K562 (cell line): ENCODE data around the gene HOXC10. TPM values are rescaled to one million over a fixed set of nuclear protein-coding genes. Genes with fewer than 3 reads are reported as not detected.

Source experiments
- ATAC-seq: fragments of 200-7000 bp; cut with Tn5 transposase; 3 replicates; pipeline ENCODE4 v1.9.1; 2020; ENCODE audit warnings: moderate library complexity
- BruUV-seq: library from RNA; stranded (reverse); fragments of 400-500 nt; replicated peaks from 2 replicates; lab custom pipeline; 2021; lab: Mats Ljungman, UMichigan
- CTCF ChIA-PET: fragments of 300-600 bp; formaldehyde crosslinking; extraction: SDS; loops from one replicate; lab custom pipeline; 2021; ENCODE audit warnings: low intra/inter-chr PET ratio; lab: Yijun Ruan, JAX
- POLR2A ChIA-PET: fragments of 300-600, 350-650 bp; sonication (Branson Sonifier 250); formaldehyde crosslinking; extraction: SDS; loops from one replicate; lab custom pipeline; 2021; ENCODE audit warnings: antibody characterized with exemption, inconsistent platforms; lab: Yijun Ruan, JAX
- DNase-seq, 4 experiments: peaks; one replicate each; pipeline versions ENCODE4 v3.0.0 to v3.0.0-alpha.2; 2011 to 2018; ENCODE audit warnings: low spot score in 3 of 4, mixed read lengths in 3 of 4; ENCODE audit errors: extremely low read depth in 1 of 4
- FAIRE-seq: peaks from 2 replicates; lab custom pipeline; 2011; peaks lifted over from hg19 to GRCh38; lab: Jason Lieb, UNC
- H2AFZ ChIP-seq: 2 replicates; pipeline ENCODE4 v1.6.0; 2011; ENCODE audit warnings: low read depth, low read length, control low read depth, inconsistent platforms
- H3K27ac ChIP-seq: fragments of 200-600 bp; 3 replicates; pipeline ENCODE4 v1.8.0; 2011; ENCODE audit warnings: low read depth, mild to moderate bottlenecking, control low read depth, inconsistent platforms, low read length, moderate library complexity, mixed read lengths; ENCODE audit errors: extremely low read depth
- H3K27me3 ChIP-seq, 2 experiments: fragments of 300-600 bp in 1 of 2; 2 replicates in 1 of 2; 3 replicates in 1 of 2; pipeline versions ENCODE4 v1.6.0 to v1.8.0; 2011; ENCODE audit warnings: inconsistent platforms in 2 of 2, low read length in 2 of 2, mild to moderate bottlenecking in 1 of 2, mixed read lengths in 1 of 2, moderate library complexity in 1 of 2; ENCODE audit not compliant: control insufficient read depth in 2 of 2, insufficient read depth in 2 of 2
- H3K36me3 ChIP-seq: fragments of 300-600 bp; 3 replicates; pipeline ENCODE4 v1.8.0; 2011; ENCODE audit warnings: mild to moderate bottlenecking, low read length, inconsistent platforms; ENCODE audit not compliant: control insufficient read depth, insufficient read depth
- H3K4me1 ChIP-seq, 2 experiments: fragments of 200-600 bp in 1 of 2; replicated peaks in 1 of 2; 2 replicates in 1 of 2; 3 replicates in 1 of 2; pipeline versions ENCODE4 v1.5.1 to v1.8.0; 2011; ENCODE audit warnings: inconsistent platforms in 2 of 2, low read length in 2 of 2, mild to moderate bottlenecking in 1 of 2, mixed read lengths in 1 of 2, moderate library complexity in 1 of 2; ENCODE audit not compliant: control insufficient read depth in 2 of 2, insufficient read depth in 2 of 2
- H3K4me2 ChIP-seq: 2 replicates; pipeline ENCODE4 v1.6.1; 2011; ENCODE audit warnings: low read length, control low read depth, inconsistent platforms, mixed read lengths; ENCODE audit not compliant: insufficient read depth
- H3K4me3 ChIP-seq: fragments of 200-600 bp; sonication (generic), shearing (Covaris generic); 2 replicates; pipeline ENCODE4 v1.5.1; 2016; ENCODE audit warnings: control low read depth, inconsistent platforms
- H3K79me2 ChIP-seq: fragments of 200-600 bp; 3 replicates; pipeline ENCODE4 v1.8.0; 2011; ENCODE audit warnings: low read length, inconsistent platforms; ENCODE audit not compliant: control insufficient read depth, insufficient read depth
- H3K9ac ChIP-seq, 2 experiments: 2 replicates each; pipeline versions ENCODE4 v1.6.0 to v1.6.1; 2011; ENCODE audit warnings: low read depth in 2 of 2, low read length in 2 of 2, control low read depth in 1 of 2, inconsistent platforms in 1 of 2, mild to moderate bottlenecking in 1 of 2, mixed read lengths in 1 of 2; ENCODE audit not compliant: insufficient read depth in 1 of 2
- H3K9me1 ChIP-seq: one replicate; pipeline ENCODE4 v1.6.0; 2011; ENCODE audit warnings: inconsistent platforms, mild to moderate bottlenecking, low read length, moderate library complexity; ENCODE audit not compliant: control insufficient read depth, insufficient read depth
- H3K9me3 ChIP-seq: replicated peaks from 2 replicates; pipeline ENCODE4 v1.5.1; 2011; ENCODE audit warnings: low read depth, low read length, inconsistent platforms; ENCODE audit not compliant: control insufficient read depth, insufficient read depth
- H4K20me1 ChIP-seq: replicated peaks from 2 replicates; pipeline ENCODE4 v1.6.1; 2011; ENCODE audit warnings: low read length, inconsistent platforms, mixed read lengths; ENCODE audit not compliant: control insufficient read depth, insufficient read depth
- CBFB ChIP-seq: sonication (generic); formaldehyde crosslinking; IDR thresholded peaks from 2 replicates; pipeline ENCODE4 v1.4.0; 2020; ENCODE audit warnings: mild to moderate bottlenecking, missing genetic modification reagents
- CXXC5 ChIP-seq: fragments of 250-450 bp; sonication (Bioruptor Pico); IDR thresholded peaks from 2 replicates; pipeline ENCODE4 v1.8.0; 2022; ENCODE audit warnings: inconsistent platforms, mild to moderate bottlenecking, moderate library complexity
- EP400 ChIP-seq: fragments of 450-650 bp; IDR thresholded peaks from 2 replicates; pipeline ENCODE4 v1.6.1; 2017; ENCODE audit warnings: antibody characterized with exemption, mild to moderate bottlenecking, moderate library complexity
- JUN ChIP-seq, 2 experiments: sonication (generic) in 1 of 2; formaldehyde crosslinking in 1 of 2; IDR thresholded peaks; 2 replicates each; pipeline versions ENCODE4 v1.6.1 to v1.8.0; 2012 to 2022; ENCODE audit warnings: borderline replicate concordance in 2 of 2, mild to moderate bottlenecking in 2 of 2, improper control_type of control experiment in 1 of 2, low read depth in 1 of 2, low read length in 1 of 2, missing genetic modification reagents in 1 of 2
- REST ChIP-seq, 2 experiments: fragments of 450-650 bp; formaldehyde crosslinking in 1 of 2; IDR thresholded peaks; 2 replicates each; pipeline versions ENCODE4 v1.4.0 to v1.6.1; 2014 to 2020; ENCODE audit warnings: mild to moderate bottlenecking in 2 of 2, borderline replicate concordance in 1 of 2, low read depth in 1 of 2
- ZBTB2 ChIP-seq: fragments of 450-650 bp; IDR thresholded peaks from 2 replicates; pipeline ENCODE4 v1.6.1; 2016; ENCODE audit warnings: antibody characterized with exemption
- WGBS: fragments of 100-300 bp; shearing (Covaris generic); methylation state at CpG from one replicate; pipeline ENCODE4 v1.1.6; 2016; ENCODE audit warnings: low coverage, mixed read lengths; ENCODE audit not compliant: insufficient coverage; ENCODE audit errors: missing lambda C conversion rate; 5-methylcytosine and 5-hydroxymethylcytosine counted together
- in situ Hi-C: fragments of 300-500 bp; cut with MboI; formaldehyde crosslinking; loops from 4 replicates; pipeline ENCODE4 v1.15.0; 2018; ENCODE audit warnings: inconsistent platforms, mixed read lengths
- intact Hi-C: fragments of 100-400 bp; cut with micrococcal nuclease; formaldehyde crosslinking; loops from 2 replicates; pipeline ENCODE4 v1.14.2; 2022
- polyA plus RNA-seq, 8 experiments: library from polyadenylated mRNA; depleted of rRNA in 4 of 8; stranded (reverse) in 5 of 8; unstranded in 3 of 8; fragments of >200 nt; fragmentation: Nextera tagmentation in 2 of 8; fragmentation: Illumina TruSeq in 1 of 8; extraction: Ambion mirVana in 2 of 8; extraction: Trizol in 1 of 8; gene quantifications; 2 replicates each; pipeline versions ENCODE4 v1.2.1 to v1.2.3, GENCODE V29; 2011 to 2014; ENCODE audit warnings: inconsistent platforms in 1 of 8, missing spikeins in 1 of 8
- total RNA-seq, 7 experiments: library from RNA; depleted of rRNA in 6 of 7; stranded (reverse); fragments of >200 nt in 6 of 7; fragmentation: Illumina TruSeq in 2 of 7; extraction: Trizol in 2 of 7; gene quantifications; 2 replicates each; pipeline versions ENCODE4 v1.2.1 to v1.2.3, GENCODE V29; 2011 to 2021; ENCODE audit warnings: low replicate concordance in 1 of 7

HOXC10 gene
- total and polyA plus RNA-seq, 9 of the 15 experiments (the other 6 are each of a cell fraction or from before 2014, with no cell fraction given): 0.13 to 0.77 (median 0.35) TPM; not detected in 2

GRCh38 chr12:53999559-54000115, 14.7 kb downstream of the HOXC10 start:
- WGBS: under 1% methylated on average over 32 of the region's 35 CpGs
- peak; percentile 77 to 91 (median 82) for DNase-seq
- intact Hi-C loops: loop anchor here (1.0 kb wide), 1 partner anchor 189 kb away; the partner anchor contains the start of gene SMUG1
- TF ChIP-seq JUN (IDR thresholded peaks at IDR 0.05; ENCODE audit: borderline replicate concordance, low read depth, low read length) (0 out of 2 replicates have a peak, but pooled peaks have one; percentile 26), JUN (CRISPR knock-in tag; IDR thresholded peaks at IDR 0.05; ENCODE audit: borderline replicate concordance) (no peak; the same call in 1 of the 2 replicates), CXXC5 (peak; percentile 63), ZBTB2 (peak; percentile 42; the same call in 1 of the 2 replicates), CBFB (CRISPR knock-in tag) (no peak), REST (IDR thresholded peaks at IDR 0.05; ENCODE audit: borderline replicate concordance) (peak; percentile 62), REST (CRISPR knock-in tag; IDR thresholded peaks at IDR 0.05; ENCODE audit: low read depth) (no peak), EP400 (peak; percentile 72)

More at GRCh38 chr12:53999559-54000115, 14.7 kb downstream of the HOXC10 start:
- in situ Hi-C loops: no loop called here
- peak overlapping the region; percentile 97 for H2AFZ ChIP-seq
- ATAC-seq (peak; percentile 23), FAIRE-seq (peak; percentile 67)
- H3K9ac ChIP-seq: peak overlapping the region; percentile 94 to 99
- H3K4me3 ChIP-seq: peak overlapping the region; percentile 71
- H3K9me1 ChIP-seq: no peaks in the 10 kb centered on the region
- H3K4me1 ChIP-seq: peaks cover 38 to 78% of the 10 kb centered on the region in 2 experiments
- H3K27me3 ChIP-seq: no peaks in the 10 kb centered on the region
- peak overlapping the region; percentile 95 for H3K4me2 ChIP-seq
- CTCF ChIA-PET: no interaction called here
- H3K79me2 ChIP-seq: peaks cover 46% of the 10 kb centered on the region
- peak overlapping the region; percentile 94 for H3K27ac ChIP-seq
- H3K9me3 ChIP-seq: no peaks in the 10 kb centered on the region
- H3K36me3 ChIP-seq: no peaks in the 10 kb centered on the region
- no peaks in the 10 kb centered on the region for H4K20me1 ChIP-seq
- BruUV-seq: TSS peak; percentile 73
- POLR2A ChIA-PET: interaction anchor here (0.7 to 5.6 kb wide), 16 partner anchors 8 to 288 kb away, joined by 3 to 43 read pairs (median 4); partner anchors contain the start of genes CBX5 and HOXC12
